ENCODE measurements around the gene ZMYND10.
"Not testable (repeated sequence)": the region's sequence is repeated elsewhere in the genome, so short reads cannot be mapped to it uniquely, and the experiment has no call there.

The ZMYND10 gene

GRCh38 chr3:50318163-50318562 is 27.4 kb downstream of the ZMYND10 start:
- no peak for DNase-seq (ENCODE audit: low spot score)
- TF ChIP-seq CTCF (IDR thresholded peaks at IDR 0.05): no peak
- peak overlapping the region; percentile 85 for H3K4me3 ChIP-seq
- peak overlapping the region in 1 of 2 donors; percentile 17 for H3K27ac ChIP-seq

GRCh38 chr3:50317300-50317699 is 28.2 kb downstream of the ZMYND10 start:
- no peak for DNase-seq (ENCODE audit: low spot score)
- H3K27ac ChIP-seq: peak overlapping the region in 1 of 2 donors; percentile 53
- no peak overlapping the region for H3K4me3 ChIP-seq
- no peak for TF ChIP-seq CTCF (IDR thresholded peaks at IDR 0.05)

GRCh38 chr3:50316657-50317242 is 28.8 kb downstream of the ZMYND10 start:
- no peak overlapping the region for H3K4me3 ChIP-seq
- TF ChIP-seq CTCF (IDR thresholded peaks at IDR 0.05): no peak
- DNase-seq (ENCODE audit: low spot score): no peak
- H3K27ac ChIP-seq: peak overlapping the region in 1 of 2 donors; percentile 53

- DNase-seq (ENCODE audit: low spot score): no peak
- no peak overlapping the region for H3K4me3 ChIP-seq
- no peak for TF ChIP-seq CTCF (IDR thresholded peaks at IDR 0.05)
- no peak overlapping the region for H3K27ac ChIP-seq
Measured at GRCh38 chr3:50314816-50315215, 30.7 kb downstream of the ZMYND10 start.

- DNase-seq (ENCODE audit: low spot score): no peak
- Histone ChIP-seq H3K27ac (no peak overlapping the region), H3K4me3 (no peak overlapping the region)
- no peak for TF ChIP-seq CTCF (IDR thresholded peaks at IDR 0.05)
Measured at GRCh38 chr3:50314342-50314741, 31.2 kb downstream of the ZMYND10 start.

- not testable (repeated sequence) for DNase-seq (ENCODE audit: low spot score); H3K4me3 ChIP-seq; H3K27ac ChIP-seq
Measured at GRCh38 chr3:50312041-50312440, 33.5 kb downstream of the ZMYND10 start.

- no peak for TF ChIP-seq CTCF (IDR thresholded peaks at IDR 0.05)
- Histone ChIP-seq H3K4me3 (no peak overlapping the region), H3K27ac (no peak overlapping the region)
- DNase-seq (ENCODE audit: low spot score): no peak
Measured at GRCh38 chr3:50304601-50305000, 40.9 kb downstream of the ZMYND10 start.

All from coronary artery (tissue), 2 donors.